Mesothelial cell of epicardium (in vitro differentiated cells): ENCODE results near the gene EML1. TPM values are rescaled to one million over a fixed set of nuclear protein-coding genes. Genes with fewer than 3 reads are reported as not detected.
"Not testable (repeated sequence)": the region's sequence is repeated elsewhere in the genome, so short reads cannot be mapped to it uniquely, and the experiment has no call there.

Experiments
- DNase-seq, 2 experiments: peaks; one replicate each; pipeline ENCODE4 v3.0.0; 2021; ENCODE audit warnings: low spot score in 2 of 2; ENCODE audit not compliant: unreplicated experiment in 2 of 2
- H3K27ac Mint-ChIP-seq: 2 replicates; pipeline ENCODE4 v1.8.0; 2021; ENCODE audit warnings: mixed read lengths
- H3K27me3 Mint-ChIP-seq: 2 replicates; pipeline ENCODE4 v1.8.0; 2021; ENCODE audit warnings: low read depth, mixed read lengths
- H3K36me3 Mint-ChIP-seq: 2 replicates; pipeline ENCODE4 v1.8.0; 2021; ENCODE audit warnings: mixed read lengths
- H3K4me1 Mint-ChIP-seq: 2 replicates; pipeline ENCODE4 v1.8.0; 2021; ENCODE audit warnings: mixed read lengths
- H3K4me3 Mint-ChIP-seq: 2 replicates; pipeline ENCODE4 v1.8.0; 2021; ENCODE audit warnings: mild to moderate bottlenecking, moderate library complexity, mixed read lengths
- H3K9me3 Mint-ChIP-seq: 2 replicates; pipeline ENCODE4 v1.8.0; 2021; ENCODE audit warnings: mixed read lengths
- total RNA-seq: library from RNA; stranded (reverse); gene quantifications from 3 replicates; pipeline ENCODE4 v1.2.1, GENCODE V29; 2021
- TF ChIP-seq, protein P1 (sequence below): fragments of 200-600 bp; sonication (generic); IDR thresholded peaks from one replicate; pipeline ENCODE4 v1.5.0; 2021; ENCODE audit warnings: antibody characterized with exemption; ENCODE audit not compliant: unreplicated experiment

Gene EML1
- total RNA-seq, 1 donor from 2014 or later: 18.9 TPM

GRCh38 chr14:99758121-99758821, 34.9 kb upstream of the EML1 start:
- DNase-seq: no peak
- Mint-ChIP-seq H3K27ac (no peak overlapping the region), H3K27me3 (peaks cover 5% of the 10 kb centered on the region), H3K4me1 (peaks cover 8% of the 10 kb centered on the region), H3K36me3 (no peaks in the 10 kb centered on the region), H3K9me3 (peaks cover 4% of the 10 kb centered on the region), H3K4me3 (no peak overlapping the region)
- TF ChIP-seq, protein P1, sequence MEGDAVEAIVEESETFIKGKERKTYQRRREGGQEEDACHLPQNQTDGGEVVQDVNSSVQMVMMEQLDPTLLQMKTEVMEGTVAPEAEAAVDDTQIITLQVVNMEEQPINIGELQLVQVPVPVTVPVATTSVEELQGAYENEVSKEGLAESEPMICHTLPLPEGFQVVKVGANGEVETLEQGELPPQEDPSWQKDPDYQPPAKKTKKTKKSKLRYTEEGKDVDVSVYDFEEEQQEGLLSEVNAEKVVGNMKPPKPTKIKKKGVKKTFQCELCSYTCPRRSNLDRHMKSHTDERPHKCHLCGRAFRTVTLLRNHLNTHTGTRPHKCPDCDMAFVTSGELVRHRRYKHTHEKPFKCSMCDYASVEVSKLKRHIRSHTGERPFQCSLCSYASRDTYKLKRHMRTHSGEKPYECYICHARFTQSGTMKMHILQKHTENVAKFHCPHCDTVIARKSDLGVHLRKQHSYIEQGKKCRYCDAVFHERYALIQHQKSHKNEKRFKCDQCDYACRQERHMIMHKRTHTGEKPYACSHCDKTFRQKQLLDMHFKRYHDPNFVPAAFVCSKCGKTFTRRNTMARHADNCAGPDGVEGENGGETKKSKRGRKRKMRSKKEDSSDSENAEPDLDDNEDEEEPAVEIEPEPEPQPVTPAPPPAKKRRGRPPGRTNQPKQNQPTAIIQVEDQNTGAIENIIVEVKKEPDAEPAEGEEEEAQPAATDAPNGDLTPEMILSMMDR: no peak

- peaks cover 3% of the 10 kb centered on the region for H3K4me1 Mint-ChIP-seq
These were observed 34.2 kb upstream of the EML1 start for GRCh38 chr14:99758872-99759545.

GRCh38 chr14:99759546-99759925, 33.7 kb upstream of the EML1 start:
- Mint-ChIP-seq H3K4me3 (no peak overlapping the region), H3K9me3 (peaks cover 4% of the 10 kb centered on the region), H3K4me1 (peaks cover 3% of the 10 kb centered on the region), H3K36me3 (no peaks in the 10 kb centered on the region), H3K27ac (no peak overlapping the region), H3K27me3 (peaks cover 6% of the 10 kb centered on the region)
- no peak for DNase-seq
- TF ChIP-seq, protein P1: no peak

More at GRCh38 chr14:99758872-99759545, 34.2 kb upstream of the EML1 start:
- no peak overlapping the region for H3K27ac Mint-ChIP-seq
- no peaks in the 10 kb centered on the region for H3K36me3 Mint-ChIP-seq
- TF ChIP-seq, protein P1: no peak
- DNase-seq: no peak
- no peak overlapping the region for H3K4me3 Mint-ChIP-seq
- H3K27me3 Mint-ChIP-seq: peaks cover 3% of the 10 kb centered on the region
- H3K9me3 Mint-ChIP-seq: peaks cover 4% of the 10 kb centered on the region

DNA sequence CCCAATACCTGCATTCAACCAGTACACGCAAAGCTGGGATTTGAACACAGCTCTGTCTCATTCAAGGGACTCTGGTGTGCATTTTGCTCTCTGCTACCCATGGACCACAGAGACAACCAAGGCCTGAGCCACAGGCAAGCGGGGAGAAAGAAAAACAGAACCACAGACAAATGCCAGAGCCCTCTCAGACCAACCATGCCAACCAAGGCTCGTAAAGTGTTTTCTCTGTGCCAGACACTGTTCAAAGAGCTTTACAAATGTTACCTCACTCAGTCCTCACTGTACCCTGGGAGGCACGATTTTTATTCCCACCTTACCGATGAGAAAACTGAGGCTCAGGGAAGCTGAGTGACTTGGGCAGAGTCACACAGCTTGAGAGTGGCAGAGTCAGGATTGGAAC, 32.4 kb upstream of the EML1 start:
- H3K4me3 Mint-ChIP-seq: no peak overlapping the region
- H3K27me3 Mint-ChIP-seq: peaks cover 5% of the 10 kb centered on the region
- H3K27ac Mint-ChIP-seq: no peak overlapping the region
- TF ChIP-seq, protein P1: no peak
- H3K36me3 Mint-ChIP-seq: no peaks in the 10 kb centered on the region
- H3K4me1 Mint-ChIP-seq: peaks cover 3% of the 10 kb centered on the region
- DNase-seq: no peak
- peaks cover 4% of the 10 kb centered on the region for H3K9me3 Mint-ChIP-seq

DNA sequence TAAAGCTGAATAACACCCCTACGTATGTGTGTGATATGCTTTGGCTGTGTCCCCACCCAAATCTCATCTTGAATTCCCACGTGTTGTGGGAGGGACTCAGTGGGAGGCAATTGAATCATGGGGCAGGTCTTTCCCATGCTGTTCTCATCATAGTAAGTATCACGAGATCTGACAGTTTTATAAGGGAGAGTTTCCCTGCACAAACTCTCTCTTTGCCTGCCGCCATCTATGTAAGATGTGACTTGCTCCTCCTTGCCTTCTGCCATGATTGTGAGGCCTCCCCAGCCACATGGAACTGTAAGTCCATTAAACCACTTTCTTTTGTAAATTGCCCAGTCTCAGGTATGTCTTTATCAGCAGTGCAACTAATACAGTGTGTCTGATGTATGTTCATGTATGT, 30.3 kb upstream of the EML1 start:
- H3K4me1 Mint-ChIP-seq, H3K9me3 Mint-ChIP-seq, H3K4me3 Mint-ChIP-seq, H3K27ac Mint-ChIP-seq, DNase-seq, H3K36me3 Mint-ChIP-seq: not testable (repeated sequence)
- peaks cover 16% of the 10 kb centered on the region for H3K27me3 Mint-ChIP-seq

DNA sequence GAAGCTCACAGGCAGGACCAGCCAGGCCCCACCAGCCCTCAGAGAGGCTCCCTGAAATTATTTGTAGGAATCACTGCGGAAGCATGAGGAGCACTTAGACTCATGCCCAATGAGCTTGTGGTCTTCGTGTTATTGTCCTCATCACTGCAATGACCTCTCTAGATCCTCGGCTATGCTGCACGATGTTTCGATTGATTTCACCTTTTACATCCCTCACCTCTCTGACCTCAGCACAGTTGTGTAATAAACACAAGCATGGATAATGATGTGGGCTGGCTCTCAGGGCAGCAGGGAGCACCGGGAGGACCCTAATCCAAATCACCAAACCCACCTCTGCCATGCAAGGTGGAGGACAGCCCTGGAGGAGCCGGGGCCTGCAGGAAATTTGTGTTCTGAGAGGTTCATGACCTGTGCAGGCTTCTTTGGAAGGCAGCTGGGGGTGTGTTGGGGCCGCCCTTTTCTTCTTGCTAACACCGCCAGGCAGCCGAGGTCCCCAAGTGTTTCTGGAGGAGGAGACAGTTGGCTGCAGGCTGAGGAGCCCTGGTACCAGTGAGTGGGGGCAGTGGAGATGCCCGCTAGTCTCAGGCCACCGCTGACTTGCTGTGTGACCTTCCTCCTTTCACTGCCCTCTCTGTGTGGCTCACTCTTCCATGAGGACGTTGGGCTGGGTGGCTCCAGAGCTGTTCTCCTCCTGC, 29.5 kb upstream of the EML1 start:
- H3K27me3 Mint-ChIP-seq: peaks cover 20% of the 10 kb centered on the region
- peaks cover 4% of the 10 kb centered on the region for H3K9me3 Mint-ChIP-seq
- peaks cover 7% of the 10 kb centered on the region for H3K4me1 Mint-ChIP-seq
- H3K27ac Mint-ChIP-seq: no peak overlapping the region
- no peak overlapping the region for H3K4me3 Mint-ChIP-seq
- DNase-seq: no peak
- H3K36me3 Mint-ChIP-seq: no peaks in the 10 kb centered on the region
- TF ChIP-seq, protein P1: no peak
